Calu3 (cell line): ENCODE data around the gene UPF3A. TPM values are rescaled to one million over a fixed set of nuclear protein-coding genes. Genes with fewer than 3 reads are reported as not detected.

ENCODE experiments used
- Bru-seq: library from RNA; stranded (reverse); fragments of 400-500 nt; gene quantifications from one replicate; lab custom pipeline; 2021; lab: Mats Ljungman, UMichigan
- BruChase-seq, 2 experiments: library from RNA; stranded (reverse); fragments of 400-500 nt; gene quantifications; one replicate each; lab custom pipeline; 2021; lab: Mats Ljungman, UMichigan
- BruUV-seq: library from RNA; stranded (reverse); fragments of 400-500 nt; replicated peaks from 2 replicates; lab custom pipeline; 2021; lab: Mats Ljungman, UMichigan
- CTCF ChIA-PET: fragments of 300-600 bp; sonication (Branson Sonifier 250); formaldehyde crosslinking; loops from one replicate; lab custom pipeline; 2022; ENCODE audit warnings: antibody characterized with exemption; lab: Charles Lee
- DNase-seq: peaks from one replicate; pipeline ENCODE4 v3.0.0; 2022
- H3K27ac Mint-ChIP-seq: one replicate; pipeline ENCODE4 v1.8.0; 2022; ENCODE audit warnings: mixed read lengths; ENCODE audit not compliant: unreplicated experiment
- H3K27me3 Mint-ChIP-seq: one replicate; pipeline ENCODE4 v1.8.0; 2022; ENCODE audit warnings: mixed read lengths; ENCODE audit not compliant: unreplicated experiment
- H3K36me3 Mint-ChIP-seq: one replicate; pipeline ENCODE4 v1.8.0; 2022; ENCODE audit warnings: mild to moderate bottlenecking, moderate library complexity, mixed read lengths; ENCODE audit not compliant: insufficient read depth, unreplicated experiment
- H3K4me1 Mint-ChIP-seq: one replicate; pipeline ENCODE4 v1.8.0; 2022; ENCODE audit warnings: mild to moderate bottlenecking, low read depth, mixed read lengths; ENCODE audit not compliant: unreplicated experiment
- H3K4me3 Mint-ChIP-seq: one replicate; pipeline ENCODE4 v1.8.0; 2022; ENCODE audit warnings: mild to moderate bottlenecking, low read depth, moderate library complexity, mixed read lengths; ENCODE audit not compliant: unreplicated experiment
- H3K9me3 Mint-ChIP-seq: one replicate; pipeline ENCODE4 v1.8.0; 2022; ENCODE audit warnings: low read depth, mixed read lengths; ENCODE audit not compliant: unreplicated experiment
- CTCF ChIP-seq: fragments of 200-600 bp; IDR thresholded peaks from one replicate; pipeline ENCODE4 v1.8.0; 2022; ENCODE audit warnings: antibody characterized with exemption; ENCODE audit not compliant: unreplicated experiment
- intact Hi-C: fragments of 100-400 bp; cut with micrococcal nuclease; formaldehyde crosslinking; loops from one replicate; pipeline ENCODE4 v1.10.0; 2022; ENCODE audit not compliant: unreplicated experiment
- long read RNA-seq: library from polyadenylated mRNA; stranded (forward); transcript quantifications from one replicate; pipeline ENCODE4 v2.0.0, GENCODE V29; 2022
- total RNA-seq: library from RNA; stranded (reverse); gene quantifications from 2 replicates; pipeline ENCODE4 v1.2.3, GENCODE V29; 2022

The UPF3A gene
- total RNA-seq (12.1 and 12.2 TPM in 2 replicates), Bru-seq, nascent RNA (percentile 54 among the genes with signal in this experiment), BruChase-seq, experiment 1, labeled RNA remaining after a 6-hour chase (percentile 58 among the genes with signal in this experiment), BruChase-seq, experiment 2, labeled RNA remaining after a 2-hour chase (percentile 58 among the genes with signal in this experiment)
- long read RNA-seq, partial matches to known transcripts, result 4 of 9 reads
- long read RNA-seq, other reads (novel, unspliced or antisense), result 3 of 9 reads

GRCh38 chr13:114281351-114282040 lies at the start of gene UPF3A:
Gene UPF3A (plus strand): TSS chr13:114281601. CDS start chr13:114281640, 39 bp downstream.
- H3K27ac Mint-ChIP-seq, result peak within 1 kb of the TSS; percentile 39
- TF ChIP-seq CTCF, result no peak
- CTCF ChIA-PET, result no interaction called here
- intact Hi-C loops, result no loop called here
- no TSS peak for BruUV-seq
- peak; percentile 63 for DNase-seq
- H3K4me1 Mint-ChIP-seq, result no peaks in the 10 kb centered on the region
- peaks cover 21% of the 10 kb centered on the region for H3K36me3 Mint-ChIP-seq
- H3K4me3 Mint-ChIP-seq, result peak within 1 kb of the TSS; percentile 72
- no peaks in the 10 kb centered on the region for H3K27me3 Mint-ChIP-seq
- no peaks in the 10 kb centered on the region for H3K9me3 Mint-ChIP-seq

GRCh38 chr13:114231886-114232285 lies 49.5 kb upstream of the UPF3A start:
- no peak overlapping the region for H3K4me3 Mint-ChIP-seq
- BruUV-seq, result no TSS peak
- H3K4me1 Mint-ChIP-seq, result no peaks in the 10 kb centered on the region
- H3K27me3 Mint-ChIP-seq, result peaks cover 13% of the 10 kb centered on the region
- H3K9me3 Mint-ChIP-seq, result no peaks in the 10 kb centered on the region
- no peak for DNase-seq
- intact Hi-C loops, result no loop called here
- peaks cover 12% of the 10 kb centered on the region for H3K36me3 Mint-ChIP-seq
- no peak overlapping the region for H3K27ac Mint-ChIP-seq
- CTCF ChIA-PET, result no interaction called here
- TF ChIP-seq CTCF, result no peak

GRCh38 chr13:114234266-114234644 lies 47.1 kb upstream of the UPF3A start:
- CTCF ChIA-PET, result no interaction called here
- Mint-ChIP-seq H3K27ac (no peak overlapping the region), H3K4me1 (no peaks in the 10 kb centered on the region), H3K9me3 (no peaks in the 10 kb centered on the region), H3K4me3 (peak overlapping the region; percentile 71), H3K27me3 (no peaks in the 10 kb centered on the region), H3K36me3 (peaks cover 19% of the 10 kb centered on the region)
- no TSS peak for BruUV-seq
- DNase-seq, result no peak
- TF ChIP-seq CTCF, result no peak
- intact Hi-C loops, result no loop called here

- H3K36me3 Mint-ChIP-seq, result peaks cover 19% of the 10 kb centered on the region
- H3K4me1 Mint-ChIP-seq, result no peaks in the 10 kb centered on the region
- H3K4me3 Mint-ChIP-seq, result peak within 1 kb of the TSS; percentile 71
- DNase-seq, result peak; percentile 74
- intact Hi-C loops, result no loop called here
- H3K27me3 Mint-ChIP-seq, result no peaks in the 10 kb centered on the region
- CTCF ChIA-PET, result no interaction called here
- H3K27ac Mint-ChIP-seq, result no peak within 1 kb of the TSS
- BruUV-seq, result no TSS peak
- no peaks in the 10 kb centered on the region for H3K9me3 Mint-ChIP-seq
- no peak for TF ChIP-seq CTCF
These were observed 46.6 kb upstream of the UPF3A start, which contains the start of gene CDC16 for GRCh38 chr13:114234645-114235421. Gene CDC16 (plus strand): TSS chr13:114234897. CDS start chr13:114235085, 188 bp downstream.
